GM13976 (cell line): ENCODE results near the gene DNAJA4.

ENCODE experiments used
- DNase-seq: peaks from one replicate; pipeline ENCODE4 v3.0.0; 2012; ENCODE audit warnings: low spot score
- in situ Hi-C: fragments of 300-500 bp; cut with MboI; formaldehyde crosslinking; loops from one replicate; pipeline ENCODE4 v1.12.0; 2022; ENCODE audit warnings: low sequenced_read_pairs, mixed read lengths, inconsistent platforms; ENCODE audit not compliant: unreplicated experiment
- TF ChIP-seq, protein P1 (sequence below): IDR thresholded peaks from 2 replicates; pipeline ENCODE4 v1.5.1; 2012; ENCODE audit warnings: borderline replicate concordance, mild to moderate bottlenecking; ENCODE audit not compliant: insufficient read depth; ENCODE audit errors: extremely low read depth, missing control alignments, control extremely low read depth

The DNAJA4 gene

DNA sequence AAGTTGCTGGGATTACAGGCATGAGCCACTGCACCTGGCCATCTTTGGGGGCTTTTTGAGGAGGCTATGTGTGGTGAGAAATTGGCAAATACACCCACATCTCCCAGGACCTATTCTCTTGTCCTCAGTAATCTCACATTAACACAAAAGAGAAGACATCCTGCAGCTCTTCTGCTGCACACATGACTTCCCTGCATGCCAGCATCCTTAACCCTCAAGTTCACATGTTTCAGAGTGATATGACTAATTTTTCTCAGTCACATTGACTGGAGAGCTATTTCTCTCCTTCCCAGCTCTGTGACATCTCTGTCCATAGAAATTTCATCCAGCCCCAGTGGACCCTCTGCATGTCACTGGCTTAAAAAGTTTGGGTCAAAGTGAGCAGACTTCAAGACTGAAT, 37.0 kb downstream of the DNAJA4 start:
- in situ Hi-C loops = loop anchor here (25.0 kb wide), 1 partner anchor 411 kb away; no protein-coding TSS in a partner anchor
- TF ChIP-seq, protein P1, sequence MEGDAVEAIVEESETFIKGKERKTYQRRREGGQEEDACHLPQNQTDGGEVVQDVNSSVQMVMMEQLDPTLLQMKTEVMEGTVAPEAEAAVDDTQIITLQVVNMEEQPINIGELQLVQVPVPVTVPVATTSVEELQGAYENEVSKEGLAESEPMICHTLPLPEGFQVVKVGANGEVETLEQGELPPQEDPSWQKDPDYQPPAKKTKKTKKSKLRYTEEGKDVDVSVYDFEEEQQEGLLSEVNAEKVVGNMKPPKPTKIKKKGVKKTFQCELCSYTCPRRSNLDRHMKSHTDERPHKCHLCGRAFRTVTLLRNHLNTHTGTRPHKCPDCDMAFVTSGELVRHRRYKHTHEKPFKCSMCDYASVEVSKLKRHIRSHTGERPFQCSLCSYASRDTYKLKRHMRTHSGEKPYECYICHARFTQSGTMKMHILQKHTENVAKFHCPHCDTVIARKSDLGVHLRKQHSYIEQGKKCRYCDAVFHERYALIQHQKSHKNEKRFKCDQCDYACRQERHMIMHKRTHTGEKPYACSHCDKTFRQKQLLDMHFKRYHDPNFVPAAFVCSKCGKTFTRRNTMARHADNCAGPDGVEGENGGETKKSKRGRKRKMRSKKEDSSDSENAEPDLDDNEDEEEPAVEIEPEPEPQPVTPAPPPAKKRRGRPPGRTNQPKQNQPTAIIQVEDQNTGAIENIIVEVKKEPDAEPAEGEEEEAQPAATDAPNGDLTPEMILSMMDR = no peak
- DNase-seq = peak; percentile 38

DNA sequence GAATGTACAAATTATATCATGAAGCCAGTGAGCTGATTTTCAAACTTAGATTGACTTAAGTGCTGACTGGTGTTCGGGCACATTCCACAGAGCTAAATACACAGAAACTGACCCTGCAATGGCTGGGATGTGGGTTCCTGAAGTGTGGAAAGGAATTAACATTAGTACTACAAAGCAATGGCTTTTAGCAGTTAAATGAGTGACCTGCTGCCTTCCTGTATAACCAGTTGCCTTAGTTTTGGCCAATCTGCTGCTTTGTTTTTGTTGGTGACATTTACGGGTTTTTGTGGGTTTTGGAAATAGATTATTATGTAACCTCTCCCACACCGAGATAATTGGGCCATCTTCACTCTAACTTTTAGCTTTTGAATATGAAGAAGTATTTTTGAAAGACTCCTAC, 37.5 kb downstream of the DNAJA4 start:
- no peak for DNase-seq
- in situ Hi-C loops = loop anchor here (25.0 kb wide), 1 partner anchor 410 kb away; no protein-coding TSS in a partner anchor
- TF ChIP-seq, protein P1 = no peak

DNA sequence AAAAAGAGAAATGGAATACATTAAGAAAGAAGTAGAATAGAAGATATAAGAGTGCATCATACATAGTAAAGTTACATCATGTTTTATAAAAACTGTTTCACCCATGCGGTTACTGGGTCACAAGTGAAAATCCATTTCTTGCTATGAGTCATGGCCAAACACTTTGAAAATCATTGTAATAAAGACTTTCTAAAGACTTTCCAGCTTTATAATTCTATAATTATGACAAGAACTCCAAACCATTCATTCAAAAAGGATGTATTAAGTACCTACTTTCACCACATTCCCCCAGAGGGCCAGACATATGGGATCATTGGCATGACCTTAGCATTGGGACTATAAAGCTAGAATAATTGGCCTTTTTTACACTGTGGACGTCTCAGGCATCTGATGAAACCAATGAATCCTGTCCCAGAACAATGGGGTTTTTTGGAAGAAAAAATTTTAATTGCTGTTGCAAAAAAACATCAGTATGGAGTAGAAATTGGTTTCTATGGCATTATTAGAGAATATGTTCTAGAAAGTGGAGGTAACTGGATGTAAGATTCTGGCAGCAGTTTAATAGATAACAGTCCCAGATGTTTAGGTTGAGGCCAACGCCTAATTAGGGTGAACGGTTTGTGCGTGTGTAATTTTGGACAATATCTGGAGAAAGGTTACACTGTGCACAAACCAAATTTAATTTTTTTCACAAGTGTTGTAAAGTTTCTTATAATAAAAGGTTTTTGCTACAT, 38.4 kb downstream of the DNAJA4 start:
- in situ Hi-C loops = loop anchor here (25.0 kb wide), 1 partner anchor 410 kb away; no protein-coding TSS in a partner anchor
- TF ChIP-seq, protein P1 = no peak
- DNase-seq = peak; percentile 50

DNA sequence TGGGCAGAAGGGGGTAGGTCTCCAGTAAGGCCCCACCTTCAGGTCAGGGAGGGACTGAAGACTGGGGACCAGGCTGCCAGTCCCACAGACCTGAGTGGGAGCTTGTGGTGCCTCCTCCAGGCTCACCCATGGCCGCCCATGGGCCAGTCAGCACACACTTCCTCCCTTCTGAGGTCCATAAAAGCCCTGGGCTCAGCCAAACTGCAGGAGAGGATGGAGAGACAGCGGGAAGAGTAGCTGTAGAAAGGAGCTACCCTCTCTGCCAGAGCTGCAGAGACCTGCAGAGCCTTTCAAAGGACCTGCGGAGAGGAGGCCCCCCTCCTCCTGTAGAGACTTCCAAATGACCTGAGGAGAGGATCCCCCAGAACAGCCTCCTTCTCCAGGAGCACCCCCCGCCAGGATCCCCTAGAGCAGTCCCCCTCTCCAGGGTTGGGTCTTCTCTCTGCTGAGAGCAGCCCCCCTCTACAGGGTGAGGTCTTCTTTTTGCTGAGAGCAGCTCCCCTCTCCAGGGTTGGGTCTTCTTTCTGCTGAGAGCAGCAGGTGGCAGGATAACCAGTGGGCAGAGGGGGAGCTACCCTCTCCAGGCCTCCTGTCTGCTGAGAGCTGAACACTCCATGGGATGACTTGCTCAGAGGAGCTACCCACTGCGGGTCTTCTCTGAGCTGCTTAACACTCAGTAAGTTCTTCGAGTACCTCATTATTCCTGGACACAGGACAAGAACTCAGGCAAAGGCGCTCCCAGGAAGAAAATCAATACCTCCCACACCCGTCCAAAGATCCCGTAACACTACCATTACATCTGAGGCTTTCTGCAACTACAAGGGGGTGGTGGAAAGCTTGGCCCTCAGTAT, 40.1 kb downstream of the DNAJA4 start:
- TF ChIP-seq, protein P1 = no peak
- in situ Hi-C loops = loop anchor here (25.0 kb wide), 1 partner anchor 408 kb away; no protein-coding TSS in a partner anchor
- no peak for DNase-seq

DNA sequence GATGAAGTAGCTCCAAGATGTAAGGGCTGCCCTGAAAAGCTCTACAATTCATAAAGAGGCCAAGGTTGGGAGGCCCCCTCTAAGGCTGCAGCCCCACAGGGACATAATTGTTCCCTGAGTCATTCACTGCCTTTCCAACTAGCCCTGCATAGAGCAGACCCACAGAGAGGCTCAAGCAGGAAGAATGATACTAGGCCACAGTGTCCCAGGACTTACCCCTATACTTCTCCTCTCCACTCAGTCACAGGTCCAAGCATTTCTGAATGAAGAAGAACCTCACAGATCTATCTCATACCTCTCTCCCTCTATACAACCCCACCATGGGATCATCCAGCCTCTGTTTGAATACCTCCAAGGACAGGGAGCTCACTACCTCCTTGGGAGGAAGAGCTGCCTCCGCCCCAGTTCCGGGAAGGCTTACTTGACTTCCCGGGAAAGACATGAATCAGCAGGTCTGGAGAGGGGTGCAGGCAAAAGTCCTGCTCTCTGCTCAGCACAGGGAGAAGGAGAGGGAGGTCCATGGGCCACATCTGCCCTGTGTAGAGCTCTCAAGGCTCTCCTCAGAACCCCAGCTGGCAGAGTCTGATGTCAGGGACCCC, 41.9 kb downstream of the DNAJA4 start:
- DNase-seq = no peak
- TF ChIP-seq, protein P1 = no peak

DNA sequence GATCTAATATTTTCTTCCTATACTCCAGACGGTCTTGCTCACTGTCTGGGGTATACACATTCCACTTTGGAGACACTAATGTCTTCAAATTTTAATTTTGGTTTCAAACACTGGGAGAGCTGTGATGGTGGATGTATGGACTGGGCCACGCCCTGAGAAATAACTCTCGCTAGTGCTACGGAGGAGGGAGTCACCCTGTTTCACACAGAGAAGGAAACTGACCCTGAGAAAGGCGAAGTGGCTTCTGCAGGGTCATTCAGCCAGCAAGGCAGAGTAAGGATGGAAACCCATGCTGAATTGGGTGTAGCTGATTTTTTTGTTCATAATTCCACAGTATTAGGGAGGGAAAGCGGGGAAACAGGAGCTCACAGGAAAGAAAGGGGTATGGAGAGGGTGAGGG, 43.6 kb downstream of the DNAJA4 start:
- in situ Hi-C loops = loop anchor here (25.0 kb wide), 1 partner anchor 404 kb away; no protein-coding TSS in a partner anchor
- no peak for DNase-seq
- TF ChIP-seq, protein P1 = no peak

More for the DNA sequence above, 41.9 kb downstream of the DNAJA4 start:
- in situ Hi-C loops = loop anchor here (25.0 kb wide), 1 partner anchor 406 kb away; no protein-coding TSS in a partner anchor
